ENCODE results near the gene GAST.

GRCh38 chr17:41664587-41665565, 47.3 kb upstream of the GAST start:
- TF ChIP-seq, protein P1, sequence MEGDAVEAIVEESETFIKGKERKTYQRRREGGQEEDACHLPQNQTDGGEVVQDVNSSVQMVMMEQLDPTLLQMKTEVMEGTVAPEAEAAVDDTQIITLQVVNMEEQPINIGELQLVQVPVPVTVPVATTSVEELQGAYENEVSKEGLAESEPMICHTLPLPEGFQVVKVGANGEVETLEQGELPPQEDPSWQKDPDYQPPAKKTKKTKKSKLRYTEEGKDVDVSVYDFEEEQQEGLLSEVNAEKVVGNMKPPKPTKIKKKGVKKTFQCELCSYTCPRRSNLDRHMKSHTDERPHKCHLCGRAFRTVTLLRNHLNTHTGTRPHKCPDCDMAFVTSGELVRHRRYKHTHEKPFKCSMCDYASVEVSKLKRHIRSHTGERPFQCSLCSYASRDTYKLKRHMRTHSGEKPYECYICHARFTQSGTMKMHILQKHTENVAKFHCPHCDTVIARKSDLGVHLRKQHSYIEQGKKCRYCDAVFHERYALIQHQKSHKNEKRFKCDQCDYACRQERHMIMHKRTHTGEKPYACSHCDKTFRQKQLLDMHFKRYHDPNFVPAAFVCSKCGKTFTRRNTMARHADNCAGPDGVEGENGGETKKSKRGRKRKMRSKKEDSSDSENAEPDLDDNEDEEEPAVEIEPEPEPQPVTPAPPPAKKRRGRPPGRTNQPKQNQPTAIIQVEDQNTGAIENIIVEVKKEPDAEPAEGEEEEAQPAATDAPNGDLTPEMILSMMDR (IDR thresholded peaks at IDR 0.05): no peak
- no peak for TF ChIP-seq POLR2A (IDR thresholded peaks at IDR 0.05)
